Measurements from ENCODE around the gene CYSRT1.

The CYSRT1 gene

GRCh38 chr9:137251490-137252268 is 26.7 kb downstream of the CYSRT1 start:
- POLR2A ChIA-PET: interaction anchor here (0.6 to 9.1 kb wide), 4 partner anchors 10 to 723 kb away, joined by 3 to 336 read pairs (median 4); partner anchors contain the start of gene TUBB4B
- Histone ChIP-seq H3K36me3 (ENCODE audit: control insufficient read depth in 2 of 2, insufficient read depth in 1 of 2, low read length in 2 of 2) (peaks cover 0 to 8% of the 10 kb centered on the region in 2 experiments; a peak in 2 of 3 replicates), H3K9me3 (ENCODE audit: control insufficient read depth, insufficient read depth, low read depth, low read length) (no peaks in the 10 kb centered on the region), H3K27ac (ENCODE audit: extremely low read depth, low read depth, low read length) (no peak overlapping the region), H3K4me1 (ENCODE audit: control insufficient read depth, insufficient read depth, low read length) (peaks cover 5% of the 10 kb centered on the region; the same call in 1 of the 2 replicates), H3K4me3 (ENCODE audit: low read depth, low read length) (no peak overlapping the region)
- TF ChIP-seq ZNF561 (tag by site-specific recombination; IDR thresholded peaks at IDR 0.05; ENCODE audit: borderline replicate concordance) (no peak), ZNF768 (tag by site-specific recombination; IDR thresholded peaks at IDR 0.05) (no peak), GLI4 (tag by site-specific recombination; IDR thresholded peaks at IDR 0.05) (no peak), ZNF704 (tag by site-specific recombination; IDR thresholded peaks at IDR 0.05) (no peak), ZNF549 (tag by site-specific recombination; IDR thresholded peaks at IDR 0.05) (no peak), ZNF114 (tag by site-specific recombination; IDR thresholded peaks at IDR 0.05) (no peak), ZNF544 (tag by site-specific recombination; IDR thresholded peaks at IDR 0.05) (no peak), ZNF155 (tag by site-specific recombination; IDR thresholded peaks at IDR 0.05) (no peak), ZNF24 (tag by site-specific recombination; IDR thresholded peaks at IDR 0.05) (no peak), YY1 (tag by site-specific recombination; IDR thresholded peaks at IDR 0.05) (no peak), ZNF843 (tag by site-specific recombination; IDR thresholded peaks at IDR 0.05) (no peak), ZNF580 (tag by site-specific recombination; IDR thresholded peaks at IDR 0.05) (no peak), KLF9 (tag by site-specific recombination; IDR thresholded peaks at IDR 0.05; ENCODE audit: low read depth) (no peak), ZIC2 (tag by site-specific recombination; IDR thresholded peaks at IDR 0.05) (no peak), ZNF112 (tag by site-specific recombination; IDR thresholded peaks at IDR 0.05) (no peak), ZNF610 (tag by site-specific recombination; IDR thresholded peaks at IDR 0.05; ENCODE audit: borderline replicate concordance) (no peak)
- CTCF ChIA-PET: interaction anchor here (0.8 to 0.9 kb wide), 2 partner anchors 13 to 205 kb away, joined by 4 to 5 read pairs; partner anchors contain the start of gene NPDC1

GRCh38 chr9:137252555-137253506 is 27.9 kb downstream of the CYSRT1 start:
- no peak overlapping the region for H3K4me3 ChIP-seq (ENCODE audit: low read depth, low read length)
- CTCF ChIA-PET: interaction anchor here (0.6 to 5.2 kb wide), 6 partner anchors 8 to 250 kb away, joined by 4 to 45 read pairs (median 8); partner anchors contain the start of gene NPDC1
- TF ChIP-seq IKZF3 (tag by site-specific recombination; IDR thresholded peaks at IDR 0.05) (no peak), ZNF692 (tag by site-specific recombination; IDR thresholded peaks at IDR 0.05) (no peak), ZBTB48 (tag by site-specific recombination; IDR thresholded peaks at IDR 0.05) (peak; percentile 17; the same call in 1 of the 2 replicates), ZNF707 (tag by site-specific recombination; IDR thresholded peaks at IDR 0.05) (no peak), KLF9 (tag by site-specific recombination; IDR thresholded peaks at IDR 0.05; ENCODE audit: low read depth) (peak; percentile 49)
- peaks cover 3 to 13% of the 10 kb centered on the region in 2 experiments for H3K36me3 ChIP-seq (ENCODE audit: control insufficient read depth in 2 of 2, insufficient read depth in 1 of 2, low read length in 2 of 2)
- H3K9me3 ChIP-seq (ENCODE audit: control insufficient read depth, insufficient read depth, low read depth, low read length): no peaks in the 10 kb centered on the region
- POLR2A ChIA-PET: interaction anchor here (0.6 to 9.1 kb wide), 6 partner anchors 9 to 169 kb away, joined by 3 to 336 read pairs (median 4); partner anchors contain the start of genes MAN1B1, RNF224 and TUBB4B
- H3K4me1 ChIP-seq (ENCODE audit: control insufficient read depth, insufficient read depth, low read length): peaks cover 5% of the 10 kb centered on the region; the same call in 1 of the 2 replicates
- no peak overlapping the region for H3K27ac ChIP-seq (ENCODE audit: extremely low read depth, low read depth, low read length)
